HepG2 (cell line): ENCODE data around the gene ACAP1. TPM values are rescaled to one million over a fixed set of nuclear protein-coding genes. Genes with fewer than 3 reads are reported as not detected.
A peak's percentile ranks its signal among the peaks of the same experiment; 100 is the strongest.

ENCODE experiments used
- AKNA ChIP-seq: sonication (generic); formaldehyde crosslinking; IDR thresholded peaks from 2 replicates; pipeline ENCODE4 v1.4.0; 2020; ENCODE audit warnings: missing genetic modification reagents, borderline replicate concordance
- BRCA1 ChIP-seq: sonication (generic); formaldehyde crosslinking; IDR thresholded peaks from 2 replicates; pipeline ENCODE4 v1.4.0; 2020; ENCODE audit warnings: missing genetic modification reagents
- HDAC2 ChIP-seq: sonication (generic); formaldehyde crosslinking; IDR thresholded peaks from 2 replicates; pipeline ENCODE4 v1.4.0; 2020; ENCODE audit warnings: missing genetic modification reagents
- KDM2A ChIP-seq: sonication (generic); formaldehyde crosslinking; IDR thresholded peaks from 2 replicates; pipeline ENCODE4 v1.4.0; 2020; ENCODE audit warnings: low read depth, missing genetic modification reagents, borderline replicate concordance
- KLF15 ChIP-seq: sonication (generic); formaldehyde crosslinking; IDR thresholded peaks from 2 replicates; pipeline ENCODE4 v1.8.1; 2023; ENCODE audit warnings: borderline replicate concordance, mild to moderate bottlenecking, inconsistent platforms, missing genetic modification reagents, mixed read lengths
- MAZ ChIP-seq, 2 experiments: sonication (generic) in 1 of 2; formaldehyde crosslinking in 1 of 2; IDR thresholded peaks; 2 replicates each; pipeline versions ENCODE4 v1.5.0 to v1.6.1; 2012 to 2020; ENCODE audit warnings: low read depth in 2 of 2, mild to moderate bottlenecking in 2 of 2, borderline replicate concordance in 1 of 2, improper control_type of control experiment in 1 of 2, low read length in 1 of 2, missing genetic modification reagents in 1 of 2, moderate library complexity in 1 of 2
- NR2F6 ChIP-seq, 2 experiments: IDR thresholded peaks; 2 replicates each; pipeline ENCODE4 v1.6.1; 2016; ENCODE audit warnings: antibody characterized with exemption in 1 of 2, mild to moderate bottlenecking in 1 of 2
- PHF5A ChIP-seq: IDR thresholded peaks from one replicate; pipeline ENCODE4 v1.6.1; 2018; ENCODE audit warnings: low read depth, missing genetic modification reagents; ENCODE audit not compliant: unreplicated experiment
- RAD51 ChIP-seq: fragments of 450-650 bp; IDR thresholded peaks from 2 replicates; pipeline ENCODE4 v1.6.1; 2016; ENCODE audit warnings: borderline replicate concordance
- SALL1 ChIP-seq: sonication (generic); formaldehyde crosslinking; IDR thresholded peaks from 2 replicates; pipeline ENCODE4 v1.8.0; 2022; ENCODE audit warnings: mild to moderate bottlenecking, missing genetic modification reagents
- ZNF317 ChIP-seq: sonication (generic); formaldehyde crosslinking; IDR thresholded peaks from 2 replicates; pipeline ENCODE4 v1.5.0; 2020; ENCODE audit warnings: mild to moderate bottlenecking, missing genetic modification reagents
- ZNF414 ChIP-seq: sonication (generic); formaldehyde crosslinking; IDR thresholded peaks from 2 replicates; pipeline ENCODE4 v1.5.0; 2020; ENCODE audit warnings: missing genetic modification reagents
- ZNF790 ChIP-seq: sonication (generic); formaldehyde crosslinking; IDR thresholded peaks from 2 replicates; pipeline ENCODE4 v1.8.0; 2022; ENCODE audit warnings: missing genetic modification reagents, mild to moderate bottlenecking, borderline replicate concordance
- polyA plus RNA-seq, 8 experiments: library from polyadenylated mRNA; depleted of rRNA in 3 of 8; stranded (reverse) in 7 of 8; unstranded in 1 of 8; fragments of >200 nt; fragmentation: Illumina TruSeq in 4 of 8; extraction: Trizol in 4 of 8; gene quantifications; 2 replicates each; pipeline versions ENCODE4 v1.2.1 to v1.2.3, GENCODE V29; 2011 to 2016; ENCODE audit warnings: low read depth in 4 of 8, missing spikeins in 1 of 8, mixed read lengths in 1 of 8; ENCODE audit not compliant: insufficient read depth in 1 of 8
- total RNA-seq, 5 experiments: library from RNA; depleted of rRNA; stranded (reverse); fragments of >200 nt; fragmentation: Illumina TruSeq; extraction: Trizol; gene quantifications; 2 replicates each; pipeline ENCODE4 v1.2.3, GENCODE V29; 2016; ENCODE audit warnings: low read depth in 1 of 5
- TF ChIP-seq, protein P1 (sequence below): sonication (generic); formaldehyde crosslinking; IDR thresholded peaks from 2 replicates; pipeline ENCODE4 v1.4.0; 2020; ENCODE audit warnings: missing genetic modification reagents
- TF ChIP-seq, protein P2 (sequence below): sonication (generic); formaldehyde crosslinking; IDR thresholded peaks from 2 replicates; pipeline ENCODE4 v1.4.0; 2020; ENCODE audit warnings: missing genetic modification reagents
- TF ChIP-seq, protein P3 (sequence below): sonication (generic); formaldehyde crosslinking; IDR thresholded peaks from 2 replicates; pipeline ENCODE4 v1.5.0; 2020; ENCODE audit warnings: missing genetic modification reagents

ACAP1 gene
- total and polyA plus RNA-seq, 2 of the 13 experiments (the other 11 are each of a cell fraction or from before 2014, with no cell fraction given): 1.3 to 2.5 TPM

DNA sequence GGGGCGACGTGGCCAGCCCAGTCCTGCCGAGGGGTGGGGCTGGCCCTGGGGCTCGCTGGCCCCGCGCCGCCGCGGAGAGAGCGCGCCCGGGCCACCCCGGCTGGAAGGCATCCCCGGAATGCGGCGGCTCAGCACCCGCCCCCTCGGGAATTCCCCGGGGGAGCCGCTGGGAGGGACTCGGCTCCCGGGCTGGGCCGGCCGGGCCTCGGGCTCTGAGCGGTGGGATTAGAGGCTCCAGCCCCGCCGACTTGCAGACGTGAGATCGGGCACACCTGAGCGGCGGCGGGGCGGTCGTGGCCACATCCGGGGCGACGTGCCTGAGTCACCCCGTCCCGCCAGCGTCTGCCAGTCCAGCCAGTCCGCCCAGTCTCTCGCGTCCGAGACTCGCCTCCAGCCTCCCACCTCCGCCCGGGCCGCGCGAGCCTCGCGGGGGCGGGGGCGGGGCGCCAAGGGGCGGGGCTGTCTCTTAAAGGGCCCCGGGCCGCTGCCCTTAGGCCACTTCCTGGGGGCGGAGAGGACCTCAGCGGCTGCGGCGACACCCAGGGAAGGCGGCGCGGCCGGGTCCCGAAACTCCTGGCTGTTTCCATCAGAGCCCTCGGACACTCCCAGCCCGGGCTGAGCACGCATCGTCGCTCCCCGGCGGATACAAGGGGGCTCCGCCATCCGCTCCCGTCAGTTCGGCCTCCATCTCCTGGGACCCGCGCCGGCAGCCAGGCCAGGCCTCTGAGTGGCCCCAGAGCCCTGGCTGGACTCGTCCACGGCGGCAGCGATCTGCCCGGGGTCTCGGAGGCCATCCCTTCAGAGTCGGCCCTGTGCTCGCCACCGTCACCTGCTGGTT is 15.6 kb downstream of the ACAP1 start, which contains the start of gene KCTD11 (continued):
- 0 out of 2 replicates have a peak, but pooled peaks have one; percentile 27 for TF ChIP-seq AKNA (CRISPR knock-in tag)
- TF ChIP-seq ZNF317 (CRISPR knock-in tag): peak; percentile 51; the same call in 1 of the 2 replicates
- TF ChIP-seq KLF15 (CRISPR knock-in tag): peak; percentile 68; the same call in 1 of the 2 replicates
- TF ChIP-seq NR2F6 (IDR thresholded peaks at IDR 0.05): no peak
- TF ChIP-seq NR2F6 (CRISPR knock-in tag; IDR thresholded peaks at IDR 0.05): 0 out of 2 replicates have a peak, but pooled peaks have one; percentile 11
- peak; percentile 65 for TF ChIP-seq PHF5A (CRISPR knock-in tag)
- 0 out of 2 replicates have a peak, but pooled peaks have one; percentile 85 for TF ChIP-seq BRCA1
- TF ChIP-seq ZNF790: peak; percentile 59; the same call in 1 of the 2 replicates
- no peak for TF ChIP-seq HDAC2 (CRISPR knock-in tag)
- TF ChIP-seq SALL1: peak; percentile 40
- TF ChIP-seq KDM2A: 0 out of 2 replicates have a peak, but pooled peaks have one; percentile 38
- TF ChIP-seq, protein P1, sequence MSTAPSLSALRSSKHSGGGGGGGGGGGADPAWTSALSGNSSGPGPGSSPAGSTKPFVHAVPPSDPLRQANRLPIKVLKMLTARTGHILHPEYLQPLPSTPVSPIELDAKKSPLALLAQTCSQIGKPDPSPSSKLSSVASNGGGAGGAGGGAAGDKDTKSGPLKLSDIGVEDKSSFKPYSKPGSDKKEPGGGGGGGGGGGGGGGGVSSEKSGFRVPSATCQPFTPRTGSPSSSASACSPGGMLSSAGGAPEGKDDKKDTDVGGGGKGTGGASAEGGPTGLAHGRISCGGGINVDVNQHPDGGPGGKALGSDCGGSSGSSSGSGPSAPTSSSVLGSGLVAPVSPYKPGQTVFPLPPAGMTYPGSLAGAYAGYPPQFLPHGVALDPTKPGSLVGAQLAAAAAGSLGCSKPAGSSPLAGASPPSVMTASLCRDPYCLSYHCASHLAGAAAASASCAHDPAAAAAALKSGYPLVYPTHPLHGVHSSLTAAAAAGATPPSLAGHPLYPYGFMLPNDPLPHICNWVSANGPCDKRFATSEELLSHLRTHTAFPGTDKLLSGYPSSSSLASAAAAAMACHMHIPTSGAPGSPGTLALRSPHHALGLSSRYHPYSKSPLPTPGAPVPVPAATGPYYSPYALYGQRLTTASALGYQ (CRISPR knock-in tag): peak; percentile 45; the same call in 1 of the 2 replicates
- peak; percentile 91; the same call in 1 of the 2 replicates for TF ChIP-seq ZNF414
- TF ChIP-seq, protein P2, sequence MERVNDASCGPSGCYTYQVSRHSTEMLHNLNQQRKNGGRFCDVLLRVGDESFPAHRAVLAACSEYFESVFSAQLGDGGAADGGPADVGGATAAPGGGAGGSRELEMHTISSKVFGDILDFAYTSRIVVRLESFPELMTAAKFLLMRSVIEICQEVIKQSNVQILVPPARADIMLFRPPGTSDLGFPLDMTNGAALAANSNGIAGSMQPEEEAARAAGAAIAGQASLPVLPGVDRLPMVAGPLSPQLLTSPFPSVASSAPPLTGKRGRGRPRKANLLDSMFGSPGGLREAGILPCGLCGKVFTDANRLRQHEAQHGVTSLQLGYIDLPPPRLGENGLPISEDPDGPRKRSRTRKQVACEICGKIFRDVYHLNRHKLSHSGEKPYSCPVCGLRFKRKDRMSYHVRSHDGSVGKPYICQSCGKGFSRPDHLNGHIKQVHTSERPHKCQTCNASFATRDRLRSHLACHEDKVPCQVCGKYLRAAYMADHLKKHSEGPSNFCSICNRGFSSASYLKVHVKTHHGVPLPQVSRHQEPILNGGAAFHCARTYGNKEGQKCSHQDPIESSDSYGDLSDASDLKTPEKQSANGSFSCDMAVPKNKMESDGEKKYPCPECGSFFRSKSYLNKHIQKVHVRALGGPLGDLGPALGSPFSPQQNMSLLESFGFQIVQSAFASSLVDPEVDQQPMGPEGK (CRISPR knock-in tag): peak; percentile 80
- TF ChIP-seq, protein P3, sequence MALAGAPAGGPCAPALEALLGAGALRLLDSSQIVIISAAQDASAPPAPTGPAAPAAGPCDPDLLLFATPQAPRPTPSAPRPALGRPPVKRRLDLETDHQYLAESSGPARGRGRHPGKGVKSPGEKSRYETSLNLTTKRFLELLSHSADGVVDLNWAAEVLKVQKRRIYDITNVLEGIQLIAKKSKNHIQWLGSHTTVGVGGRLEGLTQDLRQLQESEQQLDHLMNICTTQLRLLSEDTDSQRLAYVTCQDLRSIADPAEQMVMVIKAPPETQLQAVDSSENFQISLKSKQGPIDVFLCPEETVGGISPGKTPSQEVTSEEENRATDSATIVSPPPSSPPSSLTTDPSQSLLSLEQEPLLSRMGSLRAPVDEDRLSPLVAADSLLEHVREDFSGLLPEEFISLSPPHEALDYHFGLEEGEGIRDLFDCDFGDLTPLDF (CRISPR knock-in tag): peak; percentile 45; the same call in 1 of the 2 replicates
- no peak for TF ChIP-seq RAD51
- peak; percentile 78 for TF ChIP-seq MAZ (IDR thresholded peaks at IDR 0.05; ENCODE audit: borderline replicate concordance, low read depth, low read length)
- TF ChIP-seq MAZ (CRISPR knock-in tag; IDR thresholded peaks at IDR 0.05; ENCODE audit: low read depth): no peak
